Head of caudate nucleus (tissue), 42 donors: ENCODE data around the gene SLC8A2.

Source experiments
- DNase-seq, 42 donors: peaks; one replicate each; pipeline versions ENCODE4 v3.0.0 to v3.0.0-alpha.2; 2020 to 2021; ENCODE audit warnings: mixed read lengths in 7 of 42
- intact Hi-C: fragments of 100-400 bp; cut with DNase I; formaldehyde crosslinking; loops from one replicate; pipeline ENCODE4 v1.15.0; 2022

The SLC8A2 gene

GRCh38 chr19:47443331-47443730, 28.4 kb downstream of the SLC8A2 start:
- intact Hi-C loops = loop anchor here (5.0 kb wide), 1 partner anchor 69 kb away; no protein-coding TSS in a partner anchor
- DNase-seq = no peak

GRCh38 chr19:47438793-47439220, 32.9 kb downstream of the SLC8A2 start:
- intact Hi-C loops = no loop called here
- no peak for DNase-seq

- DNase-seq = no peak
- intact Hi-C loops = loop anchor here (2.0 kb wide), 1 partner anchor 261 kb away; no protein-coding TSS in a partner anchor
These were observed 34.2 kb downstream of the SLC8A2 start for GRCh38 chr19:47437500-47437899.

- DNase-seq = peak; percentile 73 to 94 (median 86)
- intact Hi-C loops = loop anchor here (2.0 kb wide), 1 partner anchor 262 kb away; no protein-coding TSS in a partner anchor
These were observed 34.8 kb downstream of the SLC8A2 start for GRCh38 chr19:47436712-47437401.

GRCh38 chr19:47435883-47436417, 35.7 kb downstream of the SLC8A2 start:
- DNase-seq = no peak
- intact Hi-C loops = loop anchor here (2.0 kb wide), 1 partner anchor 263 kb away; no protein-coding TSS in a partner anchor

- intact Hi-C loops = no loop called here
- DNase-seq = no peak
These were observed 36.5 kb downstream of the SLC8A2 start for GRCh38 chr19:47435196-47435595.

GRCh38 chr19:47434088-47434487, 37.6 kb downstream of the SLC8A2 start:
- no peak for DNase-seq
- intact Hi-C loops = no loop called here

GRCh38 chr19:47433121-47433520, 38.6 kb downstream of the SLC8A2 start:
- intact Hi-C loops = no loop called here
- no peak for DNase-seq

GRCh38 chr19:47432499-47432898, 39.2 kb downstream of the SLC8A2 start:
- DNase-seq = no peak
- intact Hi-C loops = no loop called here

- intact Hi-C loops = no loop called here
- DNase-seq = no peak
These were observed 39.6 kb downstream of the SLC8A2 start for GRCh38 chr19:47432091-47432490.

GRCh38 chr19:47430041-47430802, 41.5 kb downstream of the SLC8A2 start:
- intact Hi-C loops = no loop called here
- no peak for DNase-seq

GRCh38 chr19:47429140-47429793, 42.4 kb downstream of the SLC8A2 start:
- DNase-seq = no peak
- intact Hi-C loops = no loop called here

- peak; percentile 71 to 96 (median 86) for DNase-seq
- intact Hi-C loops = no loop called here
These were observed 43.4 kb downstream of the SLC8A2 start for GRCh38 chr19:47428177-47428894.

GRCh38 chr19:47427241-47428176, 44.2 kb downstream of the SLC8A2 start:
- intact Hi-C loops = no loop called here
- peak; percentile 25 to 86 (median 66) for DNase-seq

- DNase-seq = no peak
- intact Hi-C loops = no loop called here
These were observed 48.4 kb downstream of the SLC8A2 start for GRCh38 chr19:47423203-47423882.

GRCh38 chr19:47422417-47423163, 49.1 kb downstream of the SLC8A2 start:
- no peak for DNase-seq
- intact Hi-C loops = no loop called here
